Lower leg skin (tissue), 3 donors: Measurements from ENCODE around the gene C5AR1.
"Not testable (repeated sequence)": the region's sequence is repeated elsewhere in the genome, so short reads cannot be mapped to it uniquely, and the experiment has no call there.

ENCODE experiments used
- POLR2A ChIP-seq, 2 donors: fragments of 450-650 bp; IDR thresholded peaks; one replicate each; pipeline ENCODE4 v1.6.1; 2016 to 2017; ENCODE audit warnings: antibody characterized with exemption in 2 of 2, mild to moderate bottlenecking in 1 of 2, moderate library complexity in 1 of 2
- TF ChIP-seq, protein P1 (sequence below), 3 donors: fragments of 450-650 bp; IDR thresholded peaks; one replicate each; pipeline ENCODE4 v1.5.1; 2016; ENCODE audit warnings: antibody characterized with exemption in 3 of 3, mild to moderate bottlenecking in 3 of 3, moderate library complexity in 2 of 3

DNA sequence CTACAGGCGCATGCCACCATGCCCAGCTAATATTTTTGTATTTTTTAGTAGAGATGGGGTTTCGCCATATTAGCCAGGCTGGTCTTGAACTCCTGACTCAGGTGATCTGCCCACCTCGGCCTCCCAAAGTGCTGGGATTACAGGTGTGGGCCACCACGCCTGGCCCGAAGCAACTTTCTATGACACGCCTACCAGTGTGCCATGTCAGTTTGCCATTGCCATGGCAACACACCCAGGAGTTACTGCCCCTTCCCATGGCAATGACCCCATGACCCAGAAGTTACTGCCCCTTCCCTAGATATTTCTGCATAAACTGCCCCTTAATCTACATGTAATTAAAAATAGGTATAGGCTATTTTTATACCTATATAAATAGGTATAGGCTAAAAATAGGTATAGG, 36.4 kb downstream of the C5AR1 start:
- TF ChIP-seq, protein P1, sequence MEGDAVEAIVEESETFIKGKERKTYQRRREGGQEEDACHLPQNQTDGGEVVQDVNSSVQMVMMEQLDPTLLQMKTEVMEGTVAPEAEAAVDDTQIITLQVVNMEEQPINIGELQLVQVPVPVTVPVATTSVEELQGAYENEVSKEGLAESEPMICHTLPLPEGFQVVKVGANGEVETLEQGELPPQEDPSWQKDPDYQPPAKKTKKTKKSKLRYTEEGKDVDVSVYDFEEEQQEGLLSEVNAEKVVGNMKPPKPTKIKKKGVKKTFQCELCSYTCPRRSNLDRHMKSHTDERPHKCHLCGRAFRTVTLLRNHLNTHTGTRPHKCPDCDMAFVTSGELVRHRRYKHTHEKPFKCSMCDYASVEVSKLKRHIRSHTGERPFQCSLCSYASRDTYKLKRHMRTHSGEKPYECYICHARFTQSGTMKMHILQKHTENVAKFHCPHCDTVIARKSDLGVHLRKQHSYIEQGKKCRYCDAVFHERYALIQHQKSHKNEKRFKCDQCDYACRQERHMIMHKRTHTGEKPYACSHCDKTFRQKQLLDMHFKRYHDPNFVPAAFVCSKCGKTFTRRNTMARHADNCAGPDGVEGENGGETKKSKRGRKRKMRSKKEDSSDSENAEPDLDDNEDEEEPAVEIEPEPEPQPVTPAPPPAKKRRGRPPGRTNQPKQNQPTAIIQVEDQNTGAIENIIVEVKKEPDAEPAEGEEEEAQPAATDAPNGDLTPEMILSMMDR (IDR thresholded peaks at IDR 0.05), result not testable (repeated sequence)
- not testable (repeated sequence) for TF ChIP-seq POLR2A (IDR thresholded peaks at IDR 0.05)
